PC-3 (cell line): ENCODE measurements around the gene LAMA3.

ENCODE experiments used
- EZH2 ChIP-seq: fragments of 300-600 bp; sonication (generic); IDR thresholded peaks from one replicate; pipeline ENCODE4 v1.6.1; 2017; ENCODE audit warnings: antibody characterized with exemption, mild to moderate bottlenecking, low read length; ENCODE audit not compliant: unreplicated experiment
- TF ChIP-seq, protein P1 (sequence below): fragments of 300-600 bp; sonication (generic); conservative IDR thresholded peaks from 2 replicates; pipeline ENCODE4 v1.5.1; 2017; ENCODE audit warnings: antibody characterized with exemption, low read depth, mild to moderate bottlenecking, low read length

DNA sequence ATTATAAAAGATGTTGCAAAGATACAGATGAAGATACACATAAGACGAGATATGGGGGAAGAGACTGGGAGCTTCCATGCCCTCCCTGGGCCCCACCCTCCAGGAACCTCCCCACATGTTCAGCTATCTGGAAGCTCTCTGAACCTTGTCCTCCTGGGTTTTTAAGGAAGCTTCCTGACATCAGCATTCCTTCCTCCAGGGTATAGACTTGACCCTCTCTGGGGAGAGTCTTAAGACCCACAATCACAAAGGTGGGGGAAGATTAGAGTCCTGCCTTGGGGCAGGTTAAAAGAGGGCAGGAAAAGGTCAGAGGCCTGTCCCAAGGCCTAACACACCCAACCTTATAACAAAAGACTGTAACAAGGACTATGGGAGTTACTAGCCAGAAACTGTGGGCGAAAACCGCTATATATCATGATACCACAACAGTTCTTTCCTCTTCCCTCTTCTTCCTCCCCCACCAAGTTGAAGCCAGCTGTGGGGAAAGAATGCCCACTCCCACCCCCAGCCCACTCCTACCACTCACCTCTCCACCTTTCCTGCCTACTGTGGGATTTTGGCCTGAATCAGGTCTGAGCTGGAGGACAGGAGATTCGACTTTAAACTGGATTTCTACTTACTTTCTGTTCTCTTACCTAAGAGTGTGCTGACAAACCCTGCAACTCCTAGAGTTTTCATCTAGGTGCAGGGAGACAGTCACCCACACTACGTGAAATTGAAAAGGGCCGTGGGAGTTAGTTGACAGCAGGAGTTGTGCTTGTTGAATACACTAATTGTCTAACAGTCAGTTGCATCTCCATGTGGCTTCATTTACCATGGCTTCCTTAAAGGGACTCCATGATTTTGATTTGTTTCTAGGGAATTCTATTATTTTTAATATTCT is 105.0 kb downstream of the LAMA3 start:
- TF ChIP-seq, protein P1, sequence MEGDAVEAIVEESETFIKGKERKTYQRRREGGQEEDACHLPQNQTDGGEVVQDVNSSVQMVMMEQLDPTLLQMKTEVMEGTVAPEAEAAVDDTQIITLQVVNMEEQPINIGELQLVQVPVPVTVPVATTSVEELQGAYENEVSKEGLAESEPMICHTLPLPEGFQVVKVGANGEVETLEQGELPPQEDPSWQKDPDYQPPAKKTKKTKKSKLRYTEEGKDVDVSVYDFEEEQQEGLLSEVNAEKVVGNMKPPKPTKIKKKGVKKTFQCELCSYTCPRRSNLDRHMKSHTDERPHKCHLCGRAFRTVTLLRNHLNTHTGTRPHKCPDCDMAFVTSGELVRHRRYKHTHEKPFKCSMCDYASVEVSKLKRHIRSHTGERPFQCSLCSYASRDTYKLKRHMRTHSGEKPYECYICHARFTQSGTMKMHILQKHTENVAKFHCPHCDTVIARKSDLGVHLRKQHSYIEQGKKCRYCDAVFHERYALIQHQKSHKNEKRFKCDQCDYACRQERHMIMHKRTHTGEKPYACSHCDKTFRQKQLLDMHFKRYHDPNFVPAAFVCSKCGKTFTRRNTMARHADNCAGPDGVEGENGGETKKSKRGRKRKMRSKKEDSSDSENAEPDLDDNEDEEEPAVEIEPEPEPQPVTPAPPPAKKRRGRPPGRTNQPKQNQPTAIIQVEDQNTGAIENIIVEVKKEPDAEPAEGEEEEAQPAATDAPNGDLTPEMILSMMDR, result no peak
- no peak for TF ChIP-seq EZH2
